Measurements from ENCODE around the gene DPF3. TPM values are rescaled to one million over a fixed set of nuclear protein-coding genes. Genes with fewer than 3 reads are reported as not detected.
A peak's percentile ranks its signal among the peaks of the same experiment; 100 is the strongest.

The DPF3 gene
- total and polyA plus RNA-seq, 9 of the 15 experiments (the other 6 are each of a cell fraction or from before 2014, with no cell fraction given), result 0.21 to 4.9 (median 1.2) TPM

DNA sequence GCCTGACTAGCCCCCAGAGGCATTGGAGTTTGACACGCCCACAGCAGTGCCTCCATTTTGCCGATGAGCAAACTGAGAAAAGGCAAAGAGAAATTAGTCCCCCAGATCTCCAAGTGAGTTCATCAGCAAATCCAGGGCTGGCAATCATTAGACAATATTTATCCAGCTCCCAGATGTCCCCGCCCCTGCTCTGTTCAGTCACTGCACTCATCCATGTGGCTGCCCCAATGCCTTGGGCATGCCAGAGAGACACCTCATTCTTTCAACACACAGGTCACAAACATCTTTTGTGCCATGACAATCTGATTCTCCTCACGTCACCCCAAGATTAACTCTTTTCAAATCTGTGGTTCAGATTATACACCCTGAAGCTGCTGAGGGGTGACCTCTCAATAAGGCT lies 43.5 kb downstream of the DPF3 start:
- DNase-seq (ENCODE audit: extremely low read depth in 1 of 4, low spot score in 3 of 4) (no peak), ATAC-seq (no peak), FAIRE-seq (no peak)
- no peak overlapping the region for H2AFZ ChIP-seq (ENCODE audit: low read depth, low read length)
- no peak overlapping the region for H3K9ac ChIP-seq (ENCODE audit: insufficient read depth in 1 of 2, low read depth in 2 of 2, low read length in 2 of 2)
- H3K27me3 ChIP-seq (ENCODE audit: control insufficient read depth in 2 of 2, insufficient read depth in 2 of 2, low read length in 2 of 2), result peaks cover 0 to 6% of the 10 kb centered on the region in 2 experiments; a peak in 1 of 5 replicates
- CTCF ChIA-PET (ENCODE audit: low intra/inter-chr PET ratio), result no interaction called here
- TF ChIP-seq GTF2A2 (tag; IDR thresholded peaks at IDR 0.05), result no peak
- TF ChIP-seq SPI1 (IDR thresholded peaks at IDR 0.05; ENCODE audit: borderline replicate concordance, low read depth, low read length), result no peak
- no TSS peak for BruUV-seq (replicated peaks)
- no peak overlapping the region for H3K27ac ChIP-seq (ENCODE audit: extremely low read depth, low read depth, low read length)
- POLR2A ChIA-PET, result no interaction called here
- no peaks in the 10 kb centered on the region for H3K36me3 ChIP-seq (ENCODE audit: control insufficient read depth, insufficient read depth, low read length)
- no peaks in the 10 kb centered on the region for H3K4me1 ChIP-seq (replicated peaks in 1 of 2; ENCODE audit: control insufficient read depth in 2 of 2, insufficient read depth in 2 of 2, low read length in 2 of 2)
- no peaks in the 10 kb centered on the region for H3K9me3 ChIP-seq (replicated peaks; ENCODE audit: control insufficient read depth, insufficient read depth, low read depth, low read length)
- no peaks in the 10 kb centered on the region for H3K79me2 ChIP-seq (ENCODE audit: control insufficient read depth, insufficient read depth, low read length)
- H4K20me1 ChIP-seq (replicated peaks; ENCODE audit: control insufficient read depth, insufficient read depth, low read length), result no peaks in the 10 kb centered on the region
- in situ Hi-C loops (cut with MboI) (no loop called here), intact Hi-C loops (cut with micrococcal nuclease) (no loop called here)
- 42% methylated on average over 4 of the region's 4 CpGs for WGBS (ENCODE audit: insufficient coverage, low coverage, missing lambda C conversion rate)
- H3K4me3 ChIP-seq, result no peak overlapping the region
- no peak overlapping the region for H3K4me2 ChIP-seq (ENCODE audit: insufficient read depth, low read length)
- no peaks in the 10 kb centered on the region for H3K9me1 ChIP-seq (ENCODE audit: control insufficient read depth, insufficient read depth, low read length)

DNA sequence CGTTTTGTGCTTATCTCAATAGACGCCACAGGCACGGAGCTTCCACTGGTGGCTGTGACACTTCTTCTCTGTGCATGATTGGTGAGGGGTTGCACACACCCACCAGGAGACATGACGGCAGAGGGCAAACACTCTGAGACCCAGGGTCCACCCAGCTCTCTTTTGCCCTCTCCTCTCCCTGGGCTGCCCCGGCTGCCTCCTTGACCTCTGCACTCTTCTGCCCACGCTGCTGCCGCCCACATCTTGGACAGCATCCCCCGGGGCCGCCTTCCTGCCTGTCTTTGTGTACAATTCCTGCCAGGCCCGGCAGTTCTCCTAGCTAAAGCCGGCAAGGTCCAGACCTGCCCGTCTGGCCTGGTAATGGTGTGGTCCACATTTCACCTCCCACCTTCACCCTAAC lies 44.7 kb downstream of the DPF3 start:
- intact Hi-C loops (cut with micrococcal nuclease) (no loop called here), in situ Hi-C loops (cut with MboI) (no loop called here)
- Histone ChIP-seq H3K27ac (ENCODE audit: extremely low read depth, low read depth, low read length) (no peak overlapping the region), H4K20me1 (replicated peaks; ENCODE audit: control insufficient read depth, insufficient read depth, low read length) (no peaks in the 10 kb centered on the region), H3K4me2 (ENCODE audit: insufficient read depth, low read length) (no peak overlapping the region), H3K9me1 (ENCODE audit: control insufficient read depth, insufficient read depth, low read length) (no peaks in the 10 kb centered on the region), H2AFZ (ENCODE audit: low read depth, low read length) (no peak overlapping the region), H3K36me3 (ENCODE audit: control insufficient read depth, insufficient read depth, low read length) (no peaks in the 10 kb centered on the region), H3K9ac (ENCODE audit: insufficient read depth in 1 of 2, low read depth in 2 of 2, low read length in 2 of 2) (no peak overlapping the region), H3K79me2 (ENCODE audit: control insufficient read depth, insufficient read depth, low read length) (no peaks in the 10 kb centered on the region), H3K27me3 (ENCODE audit: control insufficient read depth in 2 of 2, insufficient read depth in 2 of 2, low read length in 2 of 2) (peaks cover 0 to 6% of the 10 kb centered on the region in 2 experiments; a peak in 1 of 5 replicates), H3K9me3 (replicated peaks; ENCODE audit: control insufficient read depth, insufficient read depth, low read depth, low read length) (no peaks in the 10 kb centered on the region), H3K4me3 (no peak overlapping the region), H3K4me1 (replicated peaks in 1 of 2; ENCODE audit: control insufficient read depth in 2 of 2, insufficient read depth in 2 of 2, low read length in 2 of 2) (no peaks in the 10 kb centered on the region)
- TF ChIP-seq, protein P1, sequence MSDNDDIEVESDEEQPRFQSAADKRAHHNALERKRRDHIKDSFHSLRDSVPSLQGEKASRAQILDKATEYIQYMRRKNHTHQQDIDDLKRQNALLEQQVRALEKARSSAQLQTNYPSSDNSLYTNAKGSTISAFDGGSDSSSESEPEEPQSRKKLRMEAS (CRISPR knock-in tag; IDR thresholded peaks at IDR 0.05), result no peak
- TF ChIP-seq NFXL1 (CRISPR knock-in tag; IDR thresholded peaks at IDR 0.05) (no peak), EGR1 (conservative IDR thresholded peaks at IDR 0.05) (peak; percentile 50)
- CTCF ChIA-PET (ENCODE audit: low intra/inter-chr PET ratio), result no interaction called here
- BruUV-seq (replicated peaks), result no TSS peak
- FAIRE-seq (no peak), DNase-seq (ENCODE audit: extremely low read depth in 1 of 4, low spot score in 3 of 4) (no peak), ATAC-seq (no peak)
- WGBS (ENCODE audit: insufficient coverage, low coverage, missing lambda C conversion rate), result 36% methylated on average over 9 of the region's 12 CpGs
- POLR2A ChIA-PET, result interaction anchor here (0.7 kb wide), 1 partner anchor 91 kb away, joined by 3 read pairs; no protein-coding TSS in a partner anchor

Data from K562 (cell line).